ENCODE measurements around the gene AKR1C4.

GRCh38 chr10:5147981-5148677 is 48.5 kb upstream of the AKR1C4 start:
- no peak for TF ChIP-seq POLR2A (IDR thresholded peaks at IDR 0.05; ENCODE audit: low read length)
- no peak for TF ChIP-seq GATA1 (IDR thresholded peaks at IDR 0.05; ENCODE audit: low read depth, low read length)
